ENCODE measurements around the gene RPAP3.

GRCh38 chr12:47730341-47730744 lies 24.5 kb upstream of the RPAP3 start:
- TF ChIP-seq CTCF (IDR thresholded peaks at IDR 0.05; ENCODE audit: low read depth, low read length, missing input control), result no peak
- no peak for TF ChIP-seq SP1 (IDR thresholded peaks at IDR 0.05)
- TF ChIP-seq JUND (IDR thresholded peaks at IDR 0.05), result no peak
- TF ChIP-seq MAX (IDR thresholded peaks at IDR 0.05), result no peak
- TF ChIP-seq RXRA (IDR thresholded peaks at IDR 0.05), result no peak
- TF ChIP-seq REST (IDR thresholded peaks at IDR 0.05), result no peak
- TF ChIP-seq YY1 (IDR thresholded peaks at IDR 0.05), result no peak
- TF ChIP-seq EGR1 (IDR thresholded peaks at IDR 0.05; ENCODE audit: low read depth in 2 of 2), result no peak
- TF ChIP-seq TAF1 (conservative IDR thresholded peaks at IDR 0.05), result no peak
- TF ChIP-seq RAD21 (IDR thresholded peaks at IDR 0.05), result no peak
- no peak for TF ChIP-seq FOXA2 (IDR thresholded peaks at IDR 0.05)
- no peak for TF ChIP-seq ZBTB33 (IDR thresholded peaks at IDR 0.05)
- no peak for TF ChIP-seq GABPA (IDR thresholded peaks at IDR 0.05 in 1 of 2, conservative IDR thresholded peaks at IDR 0.05 in 1 of 2)
